UCSD-AML1 (cell line): ENCODE measurements around the gene C2CD2L.
"Not testable (repeated sequence)": the region's sequence is repeated elsewhere in the genome, so short reads cannot be mapped to it uniquely, and the experiment has no call there.

Experiments
- DNase-seq: peaks from one replicate; lab custom pipeline; 2025; ENCODE audit not compliant: unreplicated experiment; lab: John Stamatoyannopoulos, UW

C2CD2L gene

DNA sequence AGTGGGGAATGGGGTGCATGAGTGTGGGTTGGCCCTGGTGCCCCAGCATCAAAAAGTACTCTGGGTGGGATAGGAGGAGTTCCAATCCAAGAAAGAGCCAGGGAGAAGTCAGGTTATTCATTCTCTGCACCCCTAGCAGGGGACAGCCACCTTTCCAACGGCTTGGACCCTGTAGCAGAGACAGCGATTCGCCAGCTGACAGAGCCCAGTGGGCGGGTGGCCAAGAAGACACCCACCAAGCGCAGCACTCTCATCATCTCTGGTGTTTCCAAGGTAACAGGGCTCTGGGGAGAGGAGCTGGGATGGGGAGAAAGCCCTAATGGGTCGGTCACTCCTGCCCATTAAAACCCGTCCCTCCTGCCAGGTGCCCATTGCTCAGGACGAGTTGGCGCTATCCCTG lies 6.6 kb downstream of the C2CD2L start:
- DNase-seq: no peak

DNA sequence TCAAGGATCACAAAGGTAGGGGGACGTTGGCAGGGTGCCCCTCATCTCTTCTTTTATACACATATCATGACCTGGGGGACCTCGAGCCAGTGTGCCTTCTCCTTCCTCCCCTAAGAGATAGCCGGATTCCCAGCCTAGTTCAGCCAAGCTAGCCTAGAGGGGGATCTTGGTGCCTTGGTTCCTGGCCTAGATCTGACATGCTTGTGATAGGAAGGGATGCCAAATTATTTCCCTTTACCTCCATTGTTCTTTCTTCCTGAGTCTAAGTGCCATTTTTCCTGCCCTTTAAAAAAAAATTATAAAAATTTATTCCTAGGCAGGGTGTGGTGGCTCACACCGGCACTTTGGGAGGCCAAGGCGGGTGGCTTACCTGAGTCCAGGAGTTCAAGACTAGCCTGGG lies 7.2 kb downstream of the C2CD2L start:
- no peak for DNase-seq

DNA sequence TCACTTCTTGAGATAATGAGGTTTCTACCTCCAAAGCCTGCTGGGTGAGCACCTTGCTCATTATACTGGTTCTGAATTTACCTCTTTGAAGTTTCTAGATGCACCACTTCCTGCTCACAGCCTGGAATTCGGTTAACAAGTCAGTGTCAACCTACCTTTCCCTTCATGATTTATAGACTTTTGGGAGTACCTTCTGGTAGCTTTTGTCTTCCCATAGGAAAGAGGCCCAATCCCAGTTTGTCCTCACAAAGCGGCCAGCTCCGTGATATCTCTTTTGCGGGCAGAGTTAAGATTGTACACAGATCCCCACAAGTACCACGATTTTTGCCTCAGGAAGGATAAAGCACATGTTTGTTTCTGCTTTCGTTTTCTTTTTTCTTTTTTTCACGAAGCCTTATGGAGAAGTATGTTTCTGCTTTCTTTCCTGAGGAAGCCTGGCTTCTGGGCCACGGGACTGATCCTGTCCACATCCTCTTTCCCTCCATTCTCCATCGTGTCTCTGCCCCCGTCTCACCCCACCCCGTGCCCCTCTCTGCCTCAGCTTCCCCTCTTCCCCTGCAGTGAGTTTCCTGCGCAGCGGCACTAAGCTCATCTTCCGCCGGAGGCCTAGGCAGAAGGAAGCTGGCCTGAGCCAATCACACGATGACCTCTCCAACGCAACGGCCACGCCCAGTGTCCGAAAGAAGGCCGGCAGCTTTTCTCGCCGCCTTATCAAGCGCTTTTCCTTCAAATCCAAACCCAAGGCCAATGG lies 8.5 kb downstream of the C2CD2L start:
- no peak for DNase-seq

DNA sequence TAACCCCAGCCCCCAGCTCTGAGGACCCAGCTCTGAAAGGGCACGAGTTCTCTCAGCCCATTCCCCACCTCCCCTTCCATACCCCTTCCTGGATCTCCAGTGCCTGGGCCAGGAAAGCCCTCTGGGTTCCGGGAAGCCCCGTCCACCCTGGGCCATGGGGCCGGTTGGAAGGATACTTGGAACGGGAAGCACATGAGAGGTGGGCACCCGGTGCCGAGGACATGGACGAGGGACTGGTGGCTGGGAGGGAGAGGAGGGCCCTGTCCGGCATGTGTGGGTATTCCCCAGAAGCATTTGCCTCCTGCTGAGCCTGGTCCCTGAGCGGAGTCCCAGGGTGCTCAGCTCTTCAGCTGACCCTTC lies 9.1 kb downstream of the C2CD2L start:
- DNase-seq: no peak

DNA sequence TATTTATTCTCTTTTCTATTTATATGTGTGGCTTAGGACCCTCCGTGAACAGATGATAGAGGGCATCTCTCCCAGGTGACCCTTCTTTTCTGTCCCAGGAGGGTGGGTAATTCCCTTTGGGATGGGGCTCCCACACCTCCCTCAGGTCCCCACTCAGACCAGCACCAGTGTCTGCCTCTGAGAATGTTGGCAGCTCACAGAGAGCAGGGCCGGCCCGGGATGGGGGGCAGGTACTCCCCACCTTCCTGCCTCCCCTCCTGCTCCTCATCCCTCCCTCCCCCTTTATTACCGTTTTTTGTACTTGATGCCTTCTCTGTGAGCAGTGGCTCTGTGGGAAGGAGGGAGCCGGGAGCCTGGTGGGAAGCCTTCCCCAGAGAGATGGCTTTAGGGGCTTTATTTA lies 9.5 kb downstream of the C2CD2L start:
- DNase-seq: no peak

DNA sequence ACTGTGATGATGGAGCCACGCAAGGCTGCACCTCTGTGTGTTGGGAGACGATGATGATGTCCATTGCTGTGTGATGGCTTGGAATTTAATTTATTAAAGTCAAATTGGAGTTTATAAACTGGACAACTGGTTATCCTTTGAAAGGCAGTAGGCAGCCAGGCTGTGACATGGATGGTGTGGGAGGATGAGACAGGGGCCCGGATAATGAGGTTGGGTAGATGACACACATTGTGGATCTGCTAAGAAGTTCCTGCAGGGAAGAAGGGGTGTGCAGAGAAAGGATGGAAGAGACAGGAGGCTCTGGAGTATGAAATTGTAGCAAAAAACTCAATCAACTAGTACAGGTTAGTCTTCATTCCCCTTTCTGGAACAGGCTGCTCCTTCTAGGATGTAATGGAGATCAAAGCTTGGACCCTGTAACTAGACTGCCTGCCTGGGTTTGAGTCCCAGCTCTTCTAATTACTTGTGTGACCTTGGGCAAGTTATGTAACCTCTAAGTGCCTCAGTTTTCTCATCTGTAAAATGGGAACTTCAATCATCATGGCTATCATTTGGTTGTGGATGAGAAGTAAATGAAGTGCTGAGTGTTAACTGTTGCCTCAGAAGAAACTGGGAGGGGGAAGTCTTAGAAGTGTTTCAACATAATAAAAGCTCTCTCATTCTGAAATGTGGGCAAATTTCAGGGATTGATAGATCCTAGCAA lies 10.0 kb downstream of the C2CD2L start:
- no peak for DNase-seq

DNA sequence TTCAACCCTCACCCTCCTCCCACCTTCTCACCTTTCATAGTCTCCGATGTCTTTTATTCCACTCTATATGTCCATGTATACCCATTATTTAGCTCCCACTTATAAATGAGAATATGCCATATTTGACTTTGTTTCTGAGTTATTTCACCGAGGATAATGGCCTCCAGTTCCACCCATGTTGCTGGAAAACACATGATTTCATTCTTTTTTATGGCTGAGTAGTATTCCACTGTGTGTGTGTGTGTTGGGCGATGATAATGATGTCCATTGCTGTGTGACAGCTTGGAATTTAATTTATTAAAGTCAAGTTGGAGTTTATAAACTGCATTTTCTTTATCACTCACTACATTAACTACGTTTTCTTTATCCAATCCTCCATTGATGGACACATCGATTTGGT lies 11.1 kb downstream of the C2CD2L start:
- DNase-seq: no peak

DNA sequence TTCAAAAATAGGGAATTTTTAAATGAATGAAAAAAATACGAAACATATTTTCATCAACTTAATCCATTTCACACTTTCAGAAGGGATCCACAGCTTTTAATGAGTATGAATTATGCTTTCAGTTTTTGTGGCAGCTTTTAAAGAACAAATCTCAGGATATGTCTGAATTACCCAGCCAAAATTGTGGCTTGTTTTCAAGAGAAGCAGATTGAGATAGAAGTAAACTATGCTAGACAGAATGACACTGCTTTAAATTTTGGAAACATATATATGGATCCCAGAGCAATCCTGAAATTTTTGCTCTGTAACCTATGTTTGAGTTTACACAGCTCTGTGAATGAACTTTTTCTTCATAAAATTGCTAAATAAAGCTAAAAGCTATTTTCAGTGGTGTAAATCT lies 11.8 kb downstream of the C2CD2L start:
- no peak for DNase-seq

DNA sequence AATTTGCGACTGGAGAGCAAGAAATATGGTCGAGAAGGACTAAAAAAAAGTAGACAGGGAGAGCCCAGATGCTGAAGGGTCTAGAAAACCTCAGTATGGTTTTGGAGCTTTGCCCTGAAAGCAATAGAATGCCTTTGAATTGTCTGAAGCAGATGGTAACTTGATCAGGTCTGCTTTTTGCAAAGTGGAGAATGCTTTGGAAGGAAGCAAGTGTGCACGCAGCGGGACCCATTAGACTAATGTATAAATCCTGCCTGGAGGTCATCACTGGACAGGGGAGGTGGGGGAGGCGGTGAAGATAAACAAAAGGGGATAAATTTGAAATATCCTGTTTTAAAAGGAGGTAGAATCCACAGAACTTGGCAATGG lies 13.5 kb downstream of the C2CD2L start:
- no peak for DNase-seq

DNA sequence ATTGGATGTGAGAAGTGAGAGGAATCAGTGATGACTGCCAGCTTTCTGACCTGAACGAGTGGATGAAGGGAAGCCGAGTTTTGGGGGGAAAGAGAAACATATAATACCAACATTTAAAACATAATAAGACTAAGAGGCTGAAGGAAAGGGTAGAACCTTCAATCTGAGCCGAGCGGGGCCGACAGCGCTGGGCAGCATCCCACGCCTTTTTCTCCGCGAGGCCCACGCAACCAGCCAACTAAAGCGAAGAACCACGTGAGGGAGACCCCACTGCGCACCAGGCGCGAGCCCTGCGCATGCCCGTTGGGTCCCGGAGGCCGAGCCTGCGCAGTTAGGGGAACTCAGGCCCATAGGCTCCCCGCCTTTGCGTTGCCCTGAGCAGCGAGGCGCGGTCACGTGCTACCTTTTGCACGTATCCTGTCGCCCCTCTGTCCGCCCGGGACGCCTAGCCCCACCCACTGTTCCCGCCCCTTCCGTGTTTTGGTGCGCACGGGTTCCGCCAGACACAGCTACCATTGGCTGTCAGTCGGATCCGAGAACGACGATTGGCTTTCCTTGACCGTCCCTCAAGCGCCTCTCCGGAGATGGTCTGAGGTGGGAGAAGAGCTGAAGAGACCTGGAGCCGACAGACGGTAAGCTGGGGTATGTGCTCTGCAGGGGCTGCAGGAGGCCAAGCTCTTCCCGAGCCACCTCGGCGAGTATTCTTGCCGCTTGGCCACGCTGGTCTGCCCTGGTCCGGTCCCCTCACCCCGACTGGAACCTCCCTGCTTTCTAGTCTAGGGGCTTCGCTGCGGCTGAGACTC lies 14.1 kb downstream of the C2CD2L start, which contains the start of gene HINFP:
Gene HINFP (plus strand): TSS at position 573 of the 803 bp plus-strand sequence. CDS start 5,365 bp downstream, outside the sequence.
- peak; percentile 100 for DNase-seq

DNA sequence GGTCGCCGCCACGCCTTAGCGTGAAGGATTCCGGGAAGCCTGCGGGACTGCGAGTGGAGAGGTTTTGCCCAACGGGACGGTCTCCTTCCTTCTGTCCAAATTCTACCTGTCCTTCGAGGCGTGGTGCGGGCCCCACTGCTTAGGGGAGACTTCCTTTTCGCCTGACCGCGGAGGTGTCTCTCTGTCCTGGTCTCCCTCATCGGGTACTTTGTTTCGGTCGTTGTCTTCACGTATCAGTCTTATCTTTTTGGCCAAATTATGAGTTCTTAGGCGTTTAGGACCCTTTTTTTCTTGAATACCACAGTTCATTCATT lies 14.6 kb downstream of the C2CD2L start:
- DNase-seq: no peak

DNA sequence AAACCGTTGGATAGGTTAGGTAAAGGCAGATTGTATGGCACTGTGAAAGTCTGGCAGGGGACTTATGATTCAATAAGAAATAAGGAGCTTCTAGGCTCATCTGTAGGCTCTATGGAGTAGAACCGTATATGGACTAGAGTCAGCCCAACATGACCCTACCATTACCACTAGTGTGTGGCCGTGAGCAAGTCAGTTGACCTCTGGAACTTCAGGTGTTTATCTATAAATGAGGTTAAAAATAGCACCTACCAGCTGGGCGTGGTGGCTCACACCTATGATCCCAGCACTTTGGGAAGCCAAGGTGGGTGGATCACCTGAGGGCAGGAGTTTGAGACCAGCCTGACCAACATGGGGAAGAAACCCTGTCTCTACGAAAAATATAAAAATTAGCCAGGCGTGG lies 18.7 kb downstream of the C2CD2L start:
- no peak for DNase-seq

DNA sequence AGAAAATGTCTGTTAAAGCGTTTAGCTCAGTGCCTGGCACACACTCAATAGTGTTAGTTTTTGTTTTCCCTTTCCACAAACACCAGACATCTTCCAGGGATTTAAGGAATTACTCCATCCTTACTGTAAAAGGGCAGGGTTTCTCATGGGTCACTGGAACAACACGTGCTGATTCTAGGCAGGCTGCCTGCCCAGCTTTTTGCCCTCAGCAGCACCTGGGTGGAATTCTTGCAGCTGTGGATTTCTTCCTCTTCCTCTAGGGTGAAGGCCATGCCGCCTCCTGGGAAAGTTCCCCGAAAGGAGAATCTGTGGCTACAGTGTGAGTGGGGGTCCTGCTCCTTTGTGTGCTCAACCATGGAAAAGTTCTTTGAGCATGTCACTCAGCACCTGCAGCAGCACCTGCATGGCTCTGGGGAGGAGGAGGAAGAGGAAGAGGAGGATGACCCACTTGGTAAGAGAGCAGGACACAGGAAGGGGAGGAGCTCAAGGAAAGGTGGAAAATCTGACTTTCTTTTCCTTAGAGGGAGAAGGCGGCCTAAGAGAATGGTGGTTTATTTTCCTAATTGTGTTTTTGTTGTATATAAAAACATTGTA lies 19.6 kb downstream of the C2CD2L start:
- no peak for DNase-seq

DNA sequence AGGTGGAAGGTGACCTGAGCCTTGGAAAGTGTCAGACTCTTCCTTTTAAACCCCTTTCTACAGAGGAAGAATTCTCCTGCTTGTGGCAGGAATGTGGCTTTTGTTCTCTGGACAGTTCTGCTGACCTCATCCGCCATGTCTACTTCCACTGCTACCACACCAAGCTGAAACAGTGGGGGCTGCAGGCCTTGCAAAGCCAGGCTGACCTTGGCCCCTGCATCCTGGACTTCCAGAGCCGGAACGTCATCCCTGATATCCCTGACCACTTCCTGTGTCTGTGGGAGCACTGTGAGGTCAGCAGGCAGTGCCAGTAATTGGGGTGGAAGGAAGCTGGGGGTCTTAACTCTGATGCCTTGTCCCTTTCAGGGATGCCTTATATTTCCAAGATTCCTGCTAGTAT lies 23.5 kb downstream of the C2CD2L start:
- peak; percentile 24 for DNase-seq

DNA sequence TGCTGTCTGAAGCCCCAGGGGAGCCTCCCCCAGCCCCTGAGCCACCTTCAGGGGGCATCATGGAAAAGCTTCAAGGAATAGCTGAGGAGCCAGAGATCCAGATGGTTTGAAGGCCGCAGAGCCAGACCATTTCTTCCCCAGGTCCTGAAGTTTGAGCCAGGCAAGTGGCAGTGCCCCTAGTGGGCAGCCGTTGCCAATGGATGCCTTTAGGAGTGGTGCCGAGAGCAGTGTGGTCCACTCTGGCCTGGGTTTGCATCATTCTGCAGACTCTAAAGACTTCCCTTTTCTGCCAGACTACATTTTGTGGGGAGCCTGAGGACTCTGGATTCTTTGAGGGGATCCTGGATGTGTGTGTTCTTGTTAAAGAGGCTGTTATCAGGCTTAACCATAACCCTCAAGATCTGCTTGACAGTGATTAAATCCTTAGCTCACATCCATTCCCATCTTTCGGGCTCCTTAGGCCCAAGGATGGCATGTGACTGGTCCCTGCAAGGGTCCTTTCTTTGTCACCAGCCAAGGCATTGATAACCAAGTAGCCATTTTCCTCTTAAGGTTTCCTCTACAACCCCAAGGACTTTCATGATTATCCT lies 27.3 kb downstream of the C2CD2L start:
- DNase-seq: peak; percentile 41

DNA sequence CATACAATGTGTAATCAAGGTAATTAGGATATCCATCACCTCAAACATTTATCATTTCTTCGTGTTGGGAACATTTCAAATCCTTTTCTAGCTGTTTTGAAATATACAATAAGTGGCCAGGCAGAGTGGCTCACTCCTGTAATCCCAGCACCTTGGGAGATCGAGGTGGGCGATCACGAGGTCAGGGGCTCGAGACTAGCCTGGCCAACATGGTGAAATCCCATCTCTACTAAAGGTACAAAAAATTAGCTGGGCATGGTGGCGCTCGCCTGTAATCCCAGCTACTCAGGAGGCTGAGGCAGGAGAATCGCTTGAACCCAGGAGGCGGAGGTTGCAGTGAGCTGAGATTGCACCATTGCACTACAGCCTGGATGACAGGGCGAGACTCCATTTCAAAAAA lies 32.1 kb downstream of the C2CD2L start:
- not testable (repeated sequence) for DNase-seq

DNA sequence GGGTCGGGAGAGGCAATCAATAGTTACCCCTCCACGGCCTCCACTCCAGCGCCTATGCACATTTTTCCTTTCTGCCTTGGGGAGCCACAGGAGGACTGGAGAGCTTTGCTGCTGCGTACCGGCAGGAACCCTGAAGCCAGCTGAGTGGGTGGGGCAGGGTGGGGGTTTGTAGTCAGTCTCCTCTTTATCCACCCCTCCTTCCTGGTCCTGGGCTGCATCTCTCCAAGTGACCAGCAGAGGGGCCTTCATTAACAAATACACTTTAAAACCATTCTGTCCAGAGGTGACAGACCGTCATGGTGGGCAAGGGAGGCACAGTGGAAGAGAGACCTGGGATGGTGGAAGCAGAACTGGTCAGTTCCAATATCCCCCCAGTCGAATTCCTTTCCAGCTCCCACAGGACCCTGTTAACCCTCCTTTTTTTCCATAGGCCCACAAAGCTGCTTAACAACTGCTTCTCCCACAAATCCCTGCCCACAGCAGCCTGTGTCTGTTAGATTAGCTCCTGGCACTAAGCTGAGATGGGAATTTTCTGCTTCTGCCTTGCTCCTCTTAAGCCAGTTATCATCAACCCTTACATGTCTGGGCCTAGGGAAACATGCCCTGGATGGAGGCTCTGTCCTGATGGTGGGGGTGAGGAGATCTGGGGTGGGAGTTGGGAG lies 37.8 kb downstream of the C2CD2L start:
- DNase-seq: peak; percentile 58

DNA sequence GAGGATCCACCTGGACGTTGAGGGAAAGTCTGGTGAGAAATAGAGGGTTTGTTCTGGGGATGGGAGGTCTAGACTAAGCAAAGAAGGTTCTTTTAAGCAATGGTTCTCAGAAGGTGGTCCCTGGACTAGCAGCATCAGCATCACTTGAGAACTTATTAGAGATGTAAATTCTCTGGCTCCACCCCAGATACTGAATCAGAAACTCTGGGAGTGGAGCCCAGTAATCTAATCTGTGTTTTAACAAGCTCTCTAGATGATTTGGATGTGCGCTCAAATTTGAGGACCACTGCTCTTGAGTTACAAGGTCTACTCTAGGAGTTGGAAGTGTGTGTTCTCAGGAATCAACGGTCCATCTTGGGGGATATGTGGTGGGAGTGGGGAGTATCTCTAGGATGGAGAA lies 38.4 kb downstream of the C2CD2L start:
- no peak for DNase-seq

DNA sequence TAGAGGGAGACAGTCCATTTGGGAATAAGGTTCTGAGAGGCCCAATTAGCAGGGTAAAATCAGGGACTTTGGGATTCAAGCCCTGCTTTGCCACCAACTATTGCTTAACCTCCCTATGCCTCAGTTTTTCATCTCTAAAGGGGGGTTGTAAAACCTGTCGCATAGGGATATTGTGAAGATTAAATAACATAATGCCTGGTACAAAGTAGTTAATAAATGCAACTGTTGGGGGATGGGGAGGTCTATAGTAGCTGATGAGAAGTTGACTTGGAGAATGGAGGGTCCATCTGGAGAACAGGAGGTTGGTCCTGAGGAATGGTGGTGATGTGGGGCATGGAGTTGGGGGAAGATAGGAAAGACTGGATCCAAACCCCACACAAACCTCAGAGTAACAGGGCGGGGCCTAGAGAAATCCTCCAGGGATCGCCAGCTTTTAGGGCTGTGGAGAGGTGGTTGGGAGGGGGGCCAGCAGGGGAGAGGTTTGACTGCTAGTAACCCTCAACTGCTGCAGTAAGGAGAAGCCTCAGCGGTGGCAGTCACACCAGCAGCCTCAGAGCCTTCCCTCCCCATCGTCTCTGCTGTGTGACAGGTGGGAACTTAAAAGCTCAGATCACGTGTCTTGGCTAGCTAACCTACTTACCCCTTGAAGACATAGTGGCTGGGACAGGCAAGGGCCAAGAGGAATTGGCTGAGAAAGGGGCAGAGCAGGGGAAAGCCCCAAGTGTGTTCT lies 40.6 kb downstream of the C2CD2L start:
- no peak for DNase-seq

DNA sequence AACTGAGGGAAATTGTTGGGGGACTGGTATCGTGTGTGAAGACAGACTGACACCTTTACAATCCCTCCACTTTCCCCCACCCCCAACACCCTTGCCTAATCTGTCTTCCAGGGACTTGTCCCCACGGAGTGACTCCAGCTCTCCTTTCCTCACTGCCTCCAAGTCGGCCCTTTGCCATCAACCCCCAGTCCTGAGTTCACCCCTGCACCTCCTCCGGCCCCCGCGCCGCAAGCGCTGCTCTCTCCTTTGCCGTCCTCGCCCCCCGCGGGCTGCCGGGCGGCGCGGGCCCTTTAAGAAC lies 41.5 kb downstream of the C2CD2L start:
- DNase-seq: no peak
